ENCODE results near the gene CDKAL1.
"Not testable (repeated sequence)": the region's sequence is repeated elsewhere in the genome, so short reads cannot be mapped to it uniquely, and the experiment has no call there.

CDKAL1 gene

GRCh38 chr6:20827798-20828197, 293.5 kb downstream of the CDKAL1 start:
- TF ChIP-seq SP1 (IDR thresholded peaks at IDR 0.05) = no peak
- no peak for TF ChIP-seq NFRKB (IDR thresholded peaks at IDR 0.05)
- no peak for TF ChIP-seq LEF1 (IDR thresholded peaks at IDR 0.05; ENCODE audit: borderline replicate concordance)
- TF ChIP-seq, protein P1, sequence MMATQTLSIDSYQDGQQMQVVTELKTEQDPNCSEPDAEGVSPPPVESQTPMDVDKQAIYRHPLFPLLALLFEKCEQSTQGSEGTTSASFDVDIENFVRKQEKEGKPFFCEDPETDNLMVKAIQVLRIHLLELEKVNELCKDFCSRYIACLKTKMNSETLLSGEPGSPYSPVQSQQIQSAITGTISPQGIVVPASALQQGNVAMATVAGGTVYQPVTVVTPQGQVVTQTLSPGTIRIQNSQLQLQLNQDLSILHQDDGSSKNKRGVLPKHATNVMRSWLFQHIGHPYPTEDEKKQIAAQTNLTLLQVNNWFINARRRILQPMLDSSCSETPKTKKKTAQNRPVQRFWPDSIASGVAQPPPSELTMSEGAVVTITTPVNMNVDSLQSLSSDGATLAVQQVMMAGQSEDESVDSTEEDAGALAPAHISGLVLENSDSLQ (IDR thresholded peaks at IDR 0.05) = no peak
- no peak for TF ChIP-seq BHLHE40 (IDR thresholded peaks at IDR 0.05; ENCODE audit: borderline replicate concordance)
- TF ChIP-seq FOXM1 (IDR thresholded peaks at IDR 0.05; ENCODE audit: borderline replicate concordance) = no peak
- no peak for TF ChIP-seq FOXA1 (IDR thresholded peaks at IDR 0.05)
- TF ChIP-seq CTBP1 (IDR thresholded peaks at IDR 0.05; ENCODE audit: borderline replicate concordance) = no peak
- TF ChIP-seq TARDBP (IDR thresholded peaks at IDR 0.05) = no peak
- no peak for TF ChIP-seq SUZ12 (IDR thresholded peaks at IDR 0.05)
- TF ChIP-seq L3MBTL2 (conservative IDR thresholded peaks at IDR 0.05) = no peak
- no peak for TF ChIP-seq ZNF384 (IDR thresholded peaks at IDR 0.05)
- no peak for TF ChIP-seq ARNT (IDR thresholded peaks at IDR 0.05)
- POLR2A ChIA-PET = no interaction called here
- CTCF ChIA-PET = no interaction called here
- DNase-seq (ENCODE audit: extremely low spot score) = no peak

- ChIA-PET CTCF (no interaction called here), POLR2A (no interaction called here)
- no peak for DNase-seq (ENCODE audit: extremely low spot score)
- TF ChIP-seq HDGF (IDR thresholded peaks at IDR 0.05; ENCODE audit: borderline replicate concordance) = no peak
- no peak for TF ChIP-seq ZNF384 (IDR thresholded peaks at IDR 0.05)
- no peak for TF ChIP-seq ELF4 (IDR thresholded peaks at IDR 0.05)
- no peak for TF ChIP-seq SP1 (IDR thresholded peaks at IDR 0.05)
- no peak for TF ChIP-seq FOXK2 (IDR thresholded peaks at IDR 0.05)
These were observed 296.3 kb downstream of the CDKAL1 start for GRCh38 chr6:20830576-20830975.

DNA sequence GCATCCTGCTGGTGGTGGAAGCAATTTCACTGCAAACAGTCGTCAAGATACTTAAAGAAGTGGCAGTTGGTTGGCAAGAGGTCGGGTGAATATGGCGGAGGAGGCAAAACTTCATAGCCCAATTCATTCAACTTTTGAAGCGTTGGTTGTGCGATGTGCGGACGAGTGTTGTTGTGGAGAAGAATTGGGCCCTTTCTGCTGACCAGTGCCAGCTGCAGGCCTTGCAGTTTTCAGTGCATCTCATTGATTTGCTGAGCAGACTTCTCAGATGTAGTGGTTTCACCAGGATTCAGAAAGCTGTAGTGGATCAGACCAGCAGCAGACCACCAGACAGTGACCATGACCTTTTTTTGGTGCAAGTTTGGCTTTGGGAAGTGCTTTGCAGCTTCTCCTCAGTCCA, 297.0 kb downstream of the CDKAL1 start:
- CTCF ChIA-PET = interaction anchor here (0.6 kb wide), 1 partner anchor 899 kb away, joined by 4 read pairs; no protein-coding TSS in a partner anchor
- POLR2A ChIA-PET = not testable (repeated sequence)

GRCh38 chr6:20833881-20834515, 299.7 kb downstream of the CDKAL1 start:
- ChIA-PET POLR2A (no interaction called here), CTCF (no interaction called here)
- TF ChIP-seq SP1 (IDR thresholded peaks at IDR 0.05) = no peak
- no peak for TF ChIP-seq ZNF384 (IDR thresholded peaks at IDR 0.05)
- TF ChIP-seq NFRKB (IDR thresholded peaks at IDR 0.05) = no peak
- no peak for TF ChIP-seq ELF4 (IDR thresholded peaks at IDR 0.05)
- TF ChIP-seq SUZ12 (IDR thresholded peaks at IDR 0.05) = no peak
- TF ChIP-seq FOXK2 (IDR thresholded peaks at IDR 0.05) = no peak
- no peak for TF ChIP-seq FOXA1 (IDR thresholded peaks at IDR 0.05)
- no peak for TF ChIP-seq FOXM1 (IDR thresholded peaks at IDR 0.05; ENCODE audit: borderline replicate concordance)
- TF ChIP-seq, protein P1 (IDR thresholded peaks at IDR 0.05) = no peak
- no peak for TF ChIP-seq BHLHE40 (IDR thresholded peaks at IDR 0.05; ENCODE audit: borderline replicate concordance)
- no peak for TF ChIP-seq TARDBP (IDR thresholded peaks at IDR 0.05)
- TF ChIP-seq ARNT (IDR thresholded peaks at IDR 0.05) = no peak
- TF ChIP-seq CTBP1 (IDR thresholded peaks at IDR 0.05; ENCODE audit: borderline replicate concordance) = no peak
- TF ChIP-seq LEF1 (IDR thresholded peaks at IDR 0.05; ENCODE audit: borderline replicate concordance) = no peak
- TF ChIP-seq L3MBTL2 (conservative IDR thresholded peaks at IDR 0.05) = no peak
- DNase-seq (ENCODE audit: extremely low spot score) = no peak

More for the DNA sequence above, 297.0 kb downstream of the CDKAL1 start:
- not testable (repeated sequence) for DNase-seq (ENCODE audit: extremely low spot score)

DNA sequence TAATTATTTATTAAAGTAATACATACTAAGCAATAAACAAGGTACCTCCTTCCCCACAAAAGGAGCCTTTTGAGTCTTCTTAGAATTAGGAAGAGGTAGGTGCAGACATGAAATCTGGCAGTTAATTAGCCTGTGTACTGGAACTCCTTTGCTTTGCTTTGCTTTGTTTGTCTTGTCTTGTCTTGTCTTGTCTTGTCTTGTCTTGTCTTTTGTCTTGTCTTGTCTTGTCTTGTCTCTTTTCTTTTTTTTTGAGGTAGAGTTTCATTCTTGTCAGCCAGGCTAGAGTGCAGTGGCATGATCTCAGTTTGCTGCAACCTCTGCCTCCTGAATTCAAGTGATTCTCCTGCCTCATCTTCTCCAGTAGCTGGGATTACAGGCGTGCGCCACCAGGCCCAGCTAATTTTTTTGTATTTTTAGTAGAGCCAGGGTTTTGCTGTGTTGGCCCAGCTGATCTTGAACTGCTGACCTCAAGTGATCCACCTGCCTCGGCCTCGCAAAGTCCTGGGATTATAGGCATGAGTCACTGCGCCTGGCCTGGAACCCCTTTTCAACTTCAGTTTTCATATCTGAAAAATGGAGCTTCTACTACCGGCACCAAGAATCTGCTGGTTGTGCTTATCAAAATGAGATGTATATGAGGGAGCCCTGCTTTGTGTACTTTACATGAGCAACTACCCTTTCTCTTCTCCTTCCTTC, 301.2 kb downstream of the CDKAL1 start:
- no peak for DNase-seq (ENCODE audit: extremely low spot score)
- CTCF ChIA-PET = no interaction called here
- POLR2A ChIA-PET = no interaction called here
- TF ChIP-seq ELF4 (IDR thresholded peaks at IDR 0.05) = no peak
- TF ChIP-seq TARDBP (IDR thresholded peaks at IDR 0.05) = no peak
- no peak for TF ChIP-seq LEF1 (IDR thresholded peaks at IDR 0.05; ENCODE audit: borderline replicate concordance)
- no peak for TF ChIP-seq BHLHE40 (IDR thresholded peaks at IDR 0.05; ENCODE audit: borderline replicate concordance)
- no peak for TF ChIP-seq FOXA1 (IDR thresholded peaks at IDR 0.05)
- TF ChIP-seq, protein P1 (IDR thresholded peaks at IDR 0.05) = no peak
- no peak for TF ChIP-seq FOXM1 (IDR thresholded peaks at IDR 0.05; ENCODE audit: borderline replicate concordance)
- no peak for TF ChIP-seq FOXK2 (IDR thresholded peaks at IDR 0.05)
- TF ChIP-seq L3MBTL2 (conservative IDR thresholded peaks at IDR 0.05) = no peak
- no peak for TF ChIP-seq SP1 (IDR thresholded peaks at IDR 0.05)
- no peak for TF ChIP-seq NFRKB (IDR thresholded peaks at IDR 0.05)
- TF ChIP-seq CTBP1 (IDR thresholded peaks at IDR 0.05; ENCODE audit: borderline replicate concordance) = no peak
- no peak for TF ChIP-seq ZNF384 (IDR thresholded peaks at IDR 0.05)
- no peak for TF ChIP-seq HDGF (IDR thresholded peaks at IDR 0.05; ENCODE audit: borderline replicate concordance)
- no peak for TF ChIP-seq SUZ12 (IDR thresholded peaks at IDR 0.05)
- no peak for TF ChIP-seq ARNT (IDR thresholded peaks at IDR 0.05)

DNA sequence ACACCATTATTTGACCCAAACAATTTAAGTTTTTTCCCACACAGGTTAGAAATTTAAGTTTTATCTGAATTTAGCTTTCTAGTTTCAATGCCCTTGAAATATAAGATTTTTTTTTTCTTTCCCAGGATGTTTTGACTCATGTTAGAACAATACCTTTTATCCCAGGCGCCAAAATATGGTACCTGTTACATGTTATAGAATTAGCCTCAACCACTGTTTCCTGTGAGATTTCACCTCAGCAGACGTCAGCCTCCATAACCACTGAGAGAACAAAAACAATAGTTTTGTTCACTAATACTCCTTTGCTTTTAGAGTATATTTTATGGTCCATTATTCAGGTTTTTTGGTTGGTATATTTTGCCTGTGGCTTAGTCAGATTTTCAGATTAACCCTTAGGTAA, 302.9 kb downstream of the CDKAL1 start:
- CTCF ChIA-PET = no interaction called here
- TF ChIP-seq L3MBTL2 (conservative IDR thresholded peaks at IDR 0.05) (no peak), SUZ12 (IDR thresholded peaks at IDR 0.05) (no peak), ELF4 (IDR thresholded peaks at IDR 0.05) (no peak)
- DNase-seq (ENCODE audit: extremely low spot score) = no peak
- POLR2A ChIA-PET = no interaction called here
